PC-3 (cell line): ENCODE results near the gene BCL6B.

Experiments
- CTCF ChIP-seq: fragments of 300-600 bp; sonication (generic); conservative IDR thresholded peaks from 2 replicates; pipeline ENCODE4 v1.5.1; 2017; ENCODE audit warnings: antibody characterized with exemption, low read depth, mild to moderate bottlenecking, low read length
- EZH2 ChIP-seq: fragments of 300-600 bp; sonication (generic); IDR thresholded peaks from one replicate; pipeline ENCODE4 v1.6.1; 2017; ENCODE audit warnings: antibody characterized with exemption, mild to moderate bottlenecking, low read length; ENCODE audit not compliant: unreplicated experiment

GRCh38 chr17:7058831-7059447, 36.1 kb downstream of the BCL6B start:
- TF ChIP-seq EZH2 (no peak), CTCF (no peak)
